Measurements from ENCODE around the gene ADH7. TPM values are rescaled to one million over a fixed set of nuclear protein-coding genes. Genes with fewer than 3 reads are reported as not detected.
"Not testable (repeated sequence)": the region's sequence is repeated elsewhere in the genome, so short reads cannot be mapped to it uniquely, and the experiment has no call there.

ADH7 gene
- polyA plus RNA-seq, 3 donors from 2014 or later, result not detected

- Mint-ChIP-seq H3K4me3 (no peak overlapping the region), H3K27me3 (ENCODE audit: low read depth in 3 of 3) (peaks cover 0 to 16% (median 1%) of the 10 kb centered on the region in 3 donors), H3K27ac (no peak overlapping the region), H3K9me3 (peaks cover 4 to 31% (median 9%) of the 10 kb centered on the region in 6 donors), H3K36me3 (no peaks in the 10 kb centered on the region), H3K4me1 (no peaks in the 10 kb centered on the region)
- no peak for DNase-seq
Observed at GRCh38 chr4:99447513-99447912, 12.4 kb upstream of the ADH7 start.

GRCh38 chr4:99447079-99447478 lies 11.9 kb upstream of the ADH7 start:
- Mint-ChIP-seq H3K27me3 (ENCODE audit: low read depth in 3 of 3) (peaks cover 0 to 11% (median 3%) of the 10 kb centered on the region in 3 donors), H3K4me1 (no peaks in the 10 kb centered on the region), H3K36me3 (no peaks in the 10 kb centered on the region), H3K9me3 (peaks cover 2 to 27% (median 8%) of the 10 kb centered on the region in 6 donors), H3K27ac (no peak overlapping the region), H3K4me3 (no peak overlapping the region)
- no peak for DNase-seq

GRCh38 chr4:99438405-99438780 lies 3.3 kb upstream of the ADH7 start:
- Mint-ChIP-seq H3K27me3 (ENCODE audit: low read depth in 3 of 3) (peaks cover 0 to 11% (median 6%) of the 10 kb centered on the region in 3 donors), H3K36me3 (no peaks in the 10 kb centered on the region), H3K9me3 (no peaks in the 10 kb centered on the region), H3K4me3 (no peak overlapping the region), H3K4me1 (no peaks in the 10 kb centered on the region), H3K27ac (no peak overlapping the region)
- DNase-seq, result no peak

- no peaks in the 10 kb centered on the region for H3K4me1 Mint-ChIP-seq
- no peak overlapping the region for H3K27ac Mint-ChIP-seq
- no peak overlapping the region for H3K4me3 Mint-ChIP-seq
- H3K27me3 Mint-ChIP-seq (ENCODE audit: low read depth in 3 of 3), result peaks cover 0 to 12% (median 6%) of the 10 kb centered on the region in 3 donors
- no peaks in the 10 kb centered on the region for H3K36me3 Mint-ChIP-seq
- no peaks in the 10 kb centered on the region for H3K9me3 Mint-ChIP-seq
- no peak for DNase-seq
Observed at GRCh38 chr4:99437723-99438404, 2.7 kb upstream of the ADH7 start.

DNA sequence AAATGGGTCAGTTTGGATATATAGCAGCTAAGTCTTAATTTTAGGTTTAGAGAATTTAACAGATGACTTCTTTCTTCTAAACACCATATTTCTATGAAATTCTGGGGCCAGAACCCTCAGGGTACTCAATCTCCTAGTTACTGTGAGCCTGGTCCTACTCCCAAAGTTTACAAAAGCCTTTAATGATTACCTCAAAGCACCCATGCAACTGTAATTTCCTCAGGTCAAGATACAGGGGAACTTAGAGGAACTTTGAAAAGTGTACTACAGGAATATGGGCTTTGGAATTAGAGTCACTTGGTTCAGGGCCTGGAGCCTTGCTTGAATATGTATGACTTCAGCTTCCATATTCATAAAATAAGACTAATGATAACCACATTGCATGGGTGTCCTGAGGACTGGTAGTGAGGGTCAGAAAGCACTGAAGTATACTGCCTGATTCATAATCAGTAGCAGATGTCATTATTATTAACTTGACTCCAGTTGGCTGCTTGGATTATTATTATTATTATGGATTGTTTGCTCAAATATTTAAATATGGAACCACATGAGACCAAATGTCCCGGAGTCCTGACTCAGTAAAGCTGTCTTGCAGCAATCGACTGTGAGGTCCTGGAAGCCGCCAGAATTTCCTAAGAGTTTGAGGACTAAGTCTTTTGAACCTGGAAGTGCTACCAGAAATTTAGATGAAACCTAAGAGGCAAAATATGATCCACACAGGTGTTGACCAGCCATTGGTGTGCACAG lies 2.0 kb upstream of the ADH7 start:
- H3K9me3 Mint-ChIP-seq, result no peaks in the 10 kb centered on the region
- H3K36me3 Mint-ChIP-seq, result no peaks in the 10 kb centered on the region
- no peak overlapping the region for H3K4me3 Mint-ChIP-seq
- H3K27ac Mint-ChIP-seq, result no peak overlapping the region
- H3K27me3 Mint-ChIP-seq (ENCODE audit: low read depth in 3 of 3), result peaks cover 0 to 16% (median 4%) of the 10 kb centered on the region in 3 donors
- DNase-seq, result no peak
- H3K4me1 Mint-ChIP-seq, result no peaks in the 10 kb centered on the region

DNA sequence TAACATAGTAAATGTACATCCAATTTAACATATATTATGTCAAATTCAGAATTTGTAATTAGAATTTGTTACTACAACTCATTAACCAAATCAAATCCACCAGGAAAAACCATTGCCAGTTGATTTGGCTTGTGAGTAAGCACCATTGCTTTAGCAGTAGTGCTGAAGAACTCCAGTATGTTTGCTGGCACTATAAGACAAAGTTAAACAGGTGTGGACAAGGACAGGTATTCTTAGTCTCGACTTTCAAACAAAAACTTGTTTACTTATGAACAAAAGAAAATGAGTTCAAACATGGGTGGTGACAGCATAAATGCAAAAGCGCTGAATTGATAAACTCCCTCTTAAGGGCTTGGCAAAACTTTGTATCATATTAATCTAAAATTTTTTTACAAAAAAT lies 1.3 kb upstream of the ADH7 start:
- Mint-ChIP-seq H3K4me1 (no peaks in the 10 kb centered on the region), H3K27ac (no peak overlapping the region), H3K4me3 (no peak overlapping the region), H3K36me3 (no peaks in the 10 kb centered on the region), H3K27me3 (ENCODE audit: low read depth in 3 of 3) (peaks cover 0 to 15% (median 3%) of the 10 kb centered on the region in 3 donors), H3K9me3 (no peaks in the 10 kb centered on the region)
- no peak for DNase-seq

DNA sequence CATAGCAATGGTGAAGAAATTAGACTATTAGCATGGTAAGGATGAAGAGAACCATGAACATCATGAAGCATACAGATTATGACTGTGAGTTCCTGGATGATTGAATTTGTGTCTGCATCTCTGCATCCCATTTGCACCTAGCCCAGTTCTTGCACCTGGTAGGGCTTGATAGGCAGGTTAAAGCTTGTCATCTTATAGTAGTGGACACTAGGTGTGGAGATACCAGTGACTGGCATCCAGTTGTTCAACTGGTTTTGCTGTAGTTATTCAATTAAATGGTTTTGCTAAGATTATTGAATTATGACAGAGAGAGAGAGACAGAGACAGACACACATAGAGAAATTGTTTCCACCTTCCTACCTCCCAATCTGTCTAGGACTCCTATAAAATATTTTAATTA lies 5.0 kb downstream of the ADH7 start:
- no peak overlapping the region for H3K27ac Mint-ChIP-seq
- no peaks in the 10 kb centered on the region for H3K36me3 Mint-ChIP-seq
- H3K27me3 Mint-ChIP-seq (ENCODE audit: low read depth in 3 of 3), result peaks cover 0 to 15% (median 0%) of the 10 kb centered on the region in 3 donors
- H3K9me3 Mint-ChIP-seq, result peaks cover 0 to 2% (median 0%) of the 10 kb centered on the region in 6 donors
- no peaks in the 10 kb centered on the region for H3K4me1 Mint-ChIP-seq
- no peak for DNase-seq
- no peak overlapping the region for H3K4me3 Mint-ChIP-seq

DNA sequence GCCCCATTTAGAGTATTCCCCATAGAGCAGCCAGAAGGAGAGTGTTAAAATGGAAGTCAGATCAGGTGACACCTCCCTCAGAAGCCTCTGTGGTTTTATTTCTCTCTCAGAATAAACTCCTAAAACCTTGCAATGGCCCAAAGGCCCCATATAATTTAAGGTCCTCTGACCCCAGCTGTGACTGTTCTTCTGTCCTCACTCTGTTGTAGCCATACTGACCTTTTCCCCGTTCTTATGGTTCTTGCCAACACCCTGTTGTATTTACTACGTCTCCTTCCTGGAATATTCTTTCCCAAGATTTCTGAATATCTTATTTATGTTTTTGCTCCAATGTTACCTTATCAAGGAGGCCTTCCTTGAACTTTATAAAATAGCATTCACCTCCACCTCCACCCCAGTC lies 18.0 kb downstream of the ADH7 start:
- Mint-ChIP-seq H3K27me3 (ENCODE audit: low read depth in 3 of 3) (peaks cover 1 to 13% (median 2%) of the 10 kb centered on the region in 3 donors), H3K4me1 (no peaks in the 10 kb centered on the region), H3K36me3 (no peaks in the 10 kb centered on the region), H3K9me3 (peaks cover 0 to 11% (median 3%) of the 10 kb centered on the region in 6 donors), H3K4me3 (no peak overlapping the region), H3K27ac (no peak overlapping the region)
- no peak for DNase-seq

- H3K4me3 Mint-ChIP-seq; H3K9me3 Mint-ChIP-seq; H3K4me1 Mint-ChIP-seq; H3K36me3 Mint-ChIP-seq; DNase-seq; H3K27ac Mint-ChIP-seq; H3K27me3 Mint-ChIP-seq (ENCODE audit: low read depth in 3 of 3): not testable (repeated sequence)
Observed at GRCh38 chr4:99415762-99416161, 19.4 kb downstream of the ADH7 start.

DNA sequence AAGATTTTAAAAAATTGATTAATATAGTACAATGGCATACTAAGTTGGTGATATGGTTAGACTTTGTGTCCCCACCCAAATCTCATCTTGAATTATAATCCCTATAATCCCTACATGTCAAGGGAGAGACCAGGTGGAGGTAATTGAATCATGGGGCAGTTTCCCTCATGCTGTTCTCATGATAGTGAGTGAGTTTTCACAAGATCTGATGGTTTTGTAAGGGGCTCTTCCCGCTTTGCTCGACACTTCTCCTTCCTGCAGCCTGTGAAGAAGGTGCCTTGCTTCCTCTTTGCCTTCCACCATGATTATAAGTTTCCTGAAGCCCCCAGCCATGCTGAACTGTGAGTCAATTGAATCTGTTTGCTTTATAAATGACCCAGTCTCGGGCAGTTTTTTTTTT lies 20.2 kb downstream of the ADH7 start:
- H3K4me1 Mint-ChIP-seq; H3K9me3 Mint-ChIP-seq; H3K36me3 Mint-ChIP-seq; H3K4me3 Mint-ChIP-seq; DNase-seq; H3K27me3 Mint-ChIP-seq (ENCODE audit: low read depth in 3 of 3); H3K27ac Mint-ChIP-seq: not testable (repeated sequence)

GRCh38 chr4:99414401-99414800 lies 20.7 kb downstream of the ADH7 start:
- H3K27me3 Mint-ChIP-seq (ENCODE audit: low read depth in 3 of 3), result peaks cover 0 to 2% (median 2%) of the 10 kb centered on the region in 3 donors
- H3K4me1 Mint-ChIP-seq, result no peaks in the 10 kb centered on the region
- H3K36me3 Mint-ChIP-seq, result no peaks in the 10 kb centered on the region
- H3K27ac Mint-ChIP-seq, result no peak overlapping the region
- no peaks in the 10 kb centered on the region for H3K9me3 Mint-ChIP-seq
- no peak for DNase-seq
- no peak overlapping the region for H3K4me3 Mint-ChIP-seq

DNA sequence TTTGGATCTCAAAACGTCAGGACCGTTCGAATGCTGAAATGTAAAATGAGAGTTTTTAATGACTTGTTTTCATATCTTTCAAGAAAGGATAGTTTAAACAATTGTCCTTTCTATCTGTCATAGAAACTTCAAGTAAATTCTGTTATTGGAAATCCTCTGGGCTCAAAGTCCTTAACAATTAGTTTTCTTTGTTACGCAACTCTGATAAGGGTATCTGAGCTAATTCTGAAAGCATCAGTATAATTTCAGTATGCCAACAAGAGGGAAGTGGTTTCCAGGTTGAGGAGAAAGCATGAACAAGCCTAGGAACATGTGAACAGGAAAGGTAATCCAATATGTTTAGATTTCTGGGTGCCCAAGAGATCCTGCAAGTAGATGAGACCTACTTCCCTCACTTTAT lies 22.0 kb downstream of the ADH7 start:
- no peak for DNase-seq
- Mint-ChIP-seq H3K36me3 (no peaks in the 10 kb centered on the region), H3K4me1 (no peaks in the 10 kb centered on the region), H3K9me3 (no peaks in the 10 kb centered on the region), H3K4me3 (no peak overlapping the region), H3K27me3 (ENCODE audit: low read depth in 3 of 3) (peaks cover 0 to 2% (median 2%) of the 10 kb centered on the region in 3 donors), H3K27ac (no peak overlapping the region)

DNA sequence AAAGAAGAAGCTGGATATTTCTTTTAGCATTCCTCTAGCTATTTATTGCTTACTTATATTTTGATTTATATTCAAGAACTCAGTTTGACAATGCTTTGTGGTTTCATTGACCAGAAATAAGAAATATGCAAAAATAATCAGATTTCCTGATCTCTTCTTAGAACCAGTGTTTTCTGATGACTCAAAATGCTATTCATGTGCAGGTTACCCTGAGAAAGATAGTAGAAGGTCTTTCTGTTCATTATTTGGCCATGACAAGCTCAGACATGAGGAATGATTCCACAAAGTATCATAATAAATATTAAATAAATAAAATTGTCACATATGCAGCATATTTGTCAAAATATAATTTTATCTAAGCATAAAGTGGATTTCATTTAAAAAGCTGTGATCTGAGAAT lies 24.1 kb downstream of the ADH7 start:
- H3K4me1 Mint-ChIP-seq, result no peaks in the 10 kb centered on the region
- no peak overlapping the region for H3K4me3 Mint-ChIP-seq
- H3K27ac Mint-ChIP-seq, result no peak overlapping the region
- no peaks in the 10 kb centered on the region for H3K36me3 Mint-ChIP-seq
- peaks cover 0 to 2% (median 2%) of the 10 kb centered on the region in 3 donors for H3K27me3 Mint-ChIP-seq (ENCODE audit: low read depth in 3 of 3)
- no peak for DNase-seq
- H3K9me3 Mint-ChIP-seq, result no peaks in the 10 kb centered on the region

- H3K4me1 Mint-ChIP-seq, result peaks cover 0 to 4% of the 10 kb centered on the region in 2 donors
- H3K27me3 Mint-ChIP-seq (ENCODE audit: low read depth in 3 of 3), result peaks cover 0 to 6% (median 2%) of the 10 kb centered on the region in 3 donors
- no peak overlapping the region for H3K27ac Mint-ChIP-seq
- H3K36me3 Mint-ChIP-seq, result no peaks in the 10 kb centered on the region
- DNase-seq, result no peak
- no peaks in the 10 kb centered on the region for H3K9me3 Mint-ChIP-seq
- no peak overlapping the region for H3K4me3 Mint-ChIP-seq
Observed at GRCh38 chr4:99410075-99410474, 25.1 kb downstream of the ADH7 start.
